ENCODE measurements around the gene BMP6.

Gene BMP6

GRCh38 chr6:7879579-7879978, 153.7 kb downstream of the BMP6 start:
- no CpG with 5 or more reads among the region's 6 CpGs for WGBS (ENCODE audit: insufficient coverage, insufficient read length)
- Histone ChIP-seq H3K4me3 (ENCODE audit: low read length) (no peak overlapping the region), H3K4me1 (ENCODE audit: control insufficient read depth, insufficient read depth, low read length) (no peaks in the 10 kb centered on the region), H3K9me3 (ENCODE audit: control insufficient read depth, insufficient read depth, low read length) (no peaks in the 10 kb centered on the region), H3K27ac (ENCODE audit: low read length) (no peak overlapping the region), H3K27me3 (ENCODE audit: control insufficient read depth, insufficient read depth, low read length) (no peaks in the 10 kb centered on the region), H3K36me3 (ENCODE audit: control insufficient read depth, insufficient read depth, low read length) (peaks cover 17% of the 10 kb centered on the region; the same call in 1 of the 2 replicates)
- no peak for DNase-seq (ENCODE audit: low read depth, low spot score)

DNA sequence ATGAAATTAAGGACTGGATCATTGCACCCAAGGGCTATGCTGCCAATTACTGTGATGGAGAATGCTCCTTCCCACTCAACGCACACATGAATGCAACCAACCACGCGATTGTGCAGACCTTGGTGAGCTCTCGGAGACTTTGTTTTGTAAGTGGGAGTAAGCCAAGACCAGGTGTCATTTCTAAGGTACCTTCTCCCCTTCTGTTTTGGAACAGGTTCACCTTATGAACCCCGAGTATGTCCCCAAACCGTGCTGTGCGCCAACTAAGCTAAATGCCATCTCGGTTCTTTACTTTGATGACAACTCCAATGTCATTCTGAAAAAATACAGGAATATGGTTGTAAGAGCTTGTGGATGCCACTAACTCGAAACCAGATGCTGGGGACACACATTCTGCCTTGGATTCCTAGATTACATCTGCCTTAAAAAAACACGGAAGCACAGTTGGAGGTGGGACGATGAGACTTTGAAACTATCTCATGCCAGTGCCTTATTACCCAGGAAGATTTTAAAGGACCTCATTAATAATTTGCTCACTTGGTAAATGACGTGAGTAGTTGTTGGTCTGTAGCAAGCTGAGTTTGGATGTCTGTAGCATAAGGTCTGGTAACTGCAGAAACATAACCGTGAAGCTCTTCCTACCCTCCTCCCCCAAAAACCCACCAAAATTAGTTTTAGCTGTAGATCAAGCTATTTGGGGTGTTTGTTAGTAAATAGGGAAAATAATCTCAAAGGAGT, 154.2 kb downstream of the BMP6 start:
- WGBS (ENCODE audit: insufficient coverage, insufficient read length) = no CpG with 5 or more reads among the region's 13 CpGs
- Histone ChIP-seq H3K9me3 (ENCODE audit: control insufficient read depth, insufficient read depth, low read length) (no peaks in the 10 kb centered on the region), H3K27ac (ENCODE audit: low read length) (no peak overlapping the region), H3K36me3 (ENCODE audit: control insufficient read depth, insufficient read depth, low read length) (peaks cover 17% of the 10 kb centered on the region; the same call in 1 of the 2 replicates), H3K27me3 (ENCODE audit: control insufficient read depth, insufficient read depth, low read length) (no peaks in the 10 kb centered on the region), H3K4me1 (ENCODE audit: control insufficient read depth, insufficient read depth, low read length) (no peaks in the 10 kb centered on the region), H3K4me3 (ENCODE audit: low read length) (no peak overlapping the region)
- DNase-seq (ENCODE audit: low read depth, low spot score) = no peak

DNA sequence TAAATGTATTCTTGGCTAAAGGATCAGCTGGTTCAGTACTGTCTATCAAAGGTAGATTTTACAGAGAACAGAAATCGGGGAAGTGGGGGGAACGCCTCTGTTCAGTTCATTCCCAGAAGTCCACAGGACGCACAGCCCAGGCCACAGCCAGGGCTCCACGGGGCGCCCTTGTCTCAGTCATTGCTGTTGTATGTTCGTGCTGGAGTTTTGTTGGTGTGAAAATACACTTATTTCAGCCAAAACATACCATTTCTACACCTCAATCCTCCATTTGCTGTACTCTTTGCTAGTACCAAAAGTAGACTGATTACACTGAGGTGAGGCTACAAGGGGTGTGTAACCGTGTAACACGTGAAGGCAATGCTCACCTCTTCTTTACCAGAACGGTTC, 154.8 kb downstream of the BMP6 start:
- WGBS (ENCODE audit: insufficient coverage, insufficient read length) = no CpG with 5 or more reads among the region's 9 CpGs
- Histone ChIP-seq H3K27ac (ENCODE audit: low read length) (no peak overlapping the region), H3K4me1 (ENCODE audit: control insufficient read depth, insufficient read depth, low read length) (no peaks in the 10 kb centered on the region), H3K27me3 (ENCODE audit: control insufficient read depth, insufficient read depth, low read length) (no peaks in the 10 kb centered on the region), H3K4me3 (ENCODE audit: low read length) (no peak overlapping the region), H3K36me3 (ENCODE audit: control insufficient read depth, insufficient read depth, low read length) (peaks cover 20% of the 10 kb centered on the region; the same call in 1 of the 2 replicates), H3K9me3 (ENCODE audit: control insufficient read depth, insufficient read depth, low read length) (no peaks in the 10 kb centered on the region)
- DNase-seq (ENCODE audit: low read depth, low spot score) = no peak

DNA sequence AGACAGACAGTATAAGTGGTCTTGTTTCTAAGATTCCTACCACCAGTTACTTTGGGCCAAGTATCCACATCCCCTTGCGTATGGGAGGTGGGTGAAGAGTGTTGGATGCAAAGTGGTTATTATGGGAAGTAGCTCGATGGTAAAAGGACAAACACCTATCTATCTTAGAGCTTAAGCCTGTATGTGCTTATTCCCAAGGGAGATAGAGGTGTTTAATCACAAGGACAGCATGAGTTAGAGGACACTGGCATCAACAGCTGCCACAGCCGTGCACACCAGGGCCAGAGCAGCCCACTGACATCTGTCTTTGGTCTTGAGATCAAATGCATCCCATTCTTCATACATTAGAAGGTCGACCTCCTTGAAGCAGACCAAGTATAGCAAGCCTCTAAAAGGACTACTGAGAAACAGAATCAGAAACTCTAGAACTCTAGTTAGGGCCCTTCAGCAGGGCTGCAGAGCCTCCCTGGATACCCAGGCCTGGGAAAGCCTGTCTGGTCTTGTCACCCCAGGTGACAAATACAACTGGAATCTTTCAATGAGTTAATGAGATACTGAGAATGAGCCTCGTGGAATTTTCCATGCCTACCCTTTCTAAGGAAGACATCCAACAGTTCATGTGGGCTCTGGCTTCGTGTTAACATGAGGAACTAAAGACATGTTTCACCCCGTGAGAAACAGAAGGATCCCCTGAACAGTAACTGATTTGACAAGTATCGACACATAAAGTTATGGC, 156.0 kb downstream of the BMP6 start:
- no peaks in the 10 kb centered on the region for H3K4me1 ChIP-seq (ENCODE audit: control insufficient read depth, insufficient read depth, low read length)
- DNase-seq (ENCODE audit: low read depth, low spot score) = no peak
- H3K27me3 ChIP-seq (ENCODE audit: control insufficient read depth, insufficient read depth, low read length) = no peaks in the 10 kb centered on the region
- no peak overlapping the region for H3K4me3 ChIP-seq (ENCODE audit: low read length)
- no peaks in the 10 kb centered on the region for H3K9me3 ChIP-seq (ENCODE audit: control insufficient read depth, insufficient read depth, low read length)
- H3K36me3 ChIP-seq (ENCODE audit: control insufficient read depth, insufficient read depth, low read length) = peaks cover 27% of the 10 kb centered on the region; the same call in 1 of the 2 replicates
- no peak overlapping the region for H3K27ac ChIP-seq (ENCODE audit: low read length)
- no CpG with 5 or more reads among the region's 8 CpGs for WGBS (ENCODE audit: insufficient coverage, insufficient read length)

GRCh38 chr6:7882505-7883257, 156.8 kb downstream of the BMP6 start:
- Histone ChIP-seq H3K27ac (ENCODE audit: low read length) (no peak overlapping the region), H3K4me3 (ENCODE audit: low read length) (no peak overlapping the region), H3K36me3 (ENCODE audit: control insufficient read depth, insufficient read depth, low read length) (peaks cover 34% of the 10 kb centered on the region), H3K27me3 (ENCODE audit: control insufficient read depth, insufficient read depth, low read length) (no peaks in the 10 kb centered on the region), H3K4me1 (ENCODE audit: control insufficient read depth, insufficient read depth, low read length) (no peaks in the 10 kb centered on the region), H3K9me3 (ENCODE audit: control insufficient read depth, insufficient read depth, low read length) (no peaks in the 10 kb centered on the region)
- no peak for DNase-seq (ENCODE audit: low read depth, low spot score)
- WGBS (ENCODE audit: insufficient coverage, insufficient read length) = no CpG with 5 or more reads among the region's 19 CpGs

DNA sequence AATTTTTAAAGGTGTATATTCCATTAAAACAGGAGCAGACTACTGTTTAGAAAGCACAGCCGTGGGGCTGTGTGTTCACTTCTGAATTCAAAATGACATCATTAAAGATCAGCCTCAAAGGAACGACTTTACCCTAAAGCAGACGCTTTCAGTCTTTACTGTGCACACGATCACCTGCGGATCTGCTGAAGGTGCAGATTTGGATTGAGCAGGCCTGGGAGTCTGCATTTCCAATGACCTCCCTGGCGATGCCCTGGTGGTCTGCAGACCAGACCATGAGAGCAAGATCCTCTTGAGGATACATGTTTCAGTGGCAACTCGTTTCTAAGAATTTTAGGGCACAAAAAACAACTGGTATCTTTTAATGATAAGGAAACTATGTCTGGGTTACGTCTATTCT, 157.5 kb downstream of the BMP6 start:
- no peak for DNase-seq (ENCODE audit: low read depth, low spot score)
- Histone ChIP-seq H3K27me3 (ENCODE audit: control insufficient read depth, insufficient read depth, low read length) (no peaks in the 10 kb centered on the region), H3K36me3 (ENCODE audit: control insufficient read depth, insufficient read depth, low read length) (peaks cover 40% of the 10 kb centered on the region), H3K9me3 (ENCODE audit: control insufficient read depth, insufficient read depth, low read length) (no peaks in the 10 kb centered on the region), H3K4me3 (ENCODE audit: low read length) (no peak overlapping the region), H3K4me1 (ENCODE audit: control insufficient read depth, insufficient read depth, low read length) (no peaks in the 10 kb centered on the region), H3K27ac (ENCODE audit: low read length) (no peak overlapping the region)
- no CpG with 5 or more reads among the region's 8 CpGs for WGBS (ENCODE audit: insufficient coverage, insufficient read length)

- Histone ChIP-seq H3K27ac (ENCODE audit: low read length) (no peak overlapping the region), H3K36me3 (ENCODE audit: control insufficient read depth, insufficient read depth, low read length) (peaks cover 48% of the 10 kb centered on the region), H3K27me3 (ENCODE audit: control insufficient read depth, insufficient read depth, low read length) (no peaks in the 10 kb centered on the region), H3K4me3 (ENCODE audit: low read length) (no peak overlapping the region), H3K9me3 (ENCODE audit: control insufficient read depth, insufficient read depth, low read length) (no peaks in the 10 kb centered on the region), H3K4me1 (ENCODE audit: control insufficient read depth, insufficient read depth, low read length) (no peaks in the 10 kb centered on the region)
- DNase-seq (ENCODE audit: low read depth, low spot score) = no peak
- WGBS (ENCODE audit: insufficient coverage, insufficient read length) = no CpG with 5 or more reads among the region's 3 CpGs
These were observed 160.2 kb downstream of the BMP6 start for GRCh38 chr6:7886132-7886531.

- H3K27me3 ChIP-seq (ENCODE audit: control insufficient read depth, insufficient read depth, low read length) = no peaks in the 10 kb centered on the region
- H3K4me1 ChIP-seq (ENCODE audit: control insufficient read depth, insufficient read depth, low read length) = no peaks in the 10 kb centered on the region
- no peak overlapping the region for H3K4me3 ChIP-seq (ENCODE audit: low read length)
- no peak for DNase-seq (ENCODE audit: low read depth, low spot score)
- WGBS (ENCODE audit: insufficient coverage, insufficient read length) = no CpG with 5 or more reads among the region's 21 CpGs
- H3K36me3 ChIP-seq (ENCODE audit: control insufficient read depth, insufficient read depth, low read length) = peaks cover 40% of the 10 kb centered on the region
- H3K27ac ChIP-seq (ENCODE audit: low read length) = no peak overlapping the region
- H3K9me3 ChIP-seq (ENCODE audit: control insufficient read depth, insufficient read depth, low read length) = no peaks in the 10 kb centered on the region
These were observed 161.5 kb downstream of the BMP6 start for GRCh38 chr6:7887278-7887991.

GRCh38 chr6:7888587-7889357, 162.9 kb downstream of the BMP6 start:
- Histone ChIP-seq H3K27me3 (ENCODE audit: control insufficient read depth, insufficient read depth, low read length) (no peaks in the 10 kb centered on the region), H3K27ac (ENCODE audit: low read length) (no peak overlapping the region), H3K36me3 (ENCODE audit: control insufficient read depth, insufficient read depth, low read length) (peaks cover 42% of the 10 kb centered on the region), H3K4me3 (ENCODE audit: low read length) (no peak overlapping the region), H3K4me1 (ENCODE audit: control insufficient read depth, insufficient read depth, low read length) (no peaks in the 10 kb centered on the region), H3K9me3 (ENCODE audit: control insufficient read depth, insufficient read depth, low read length) (no peaks in the 10 kb centered on the region)
- WGBS (ENCODE audit: insufficient coverage, insufficient read length) = no CpG with 5 or more reads among the region's 25 CpGs
- no peak for DNase-seq (ENCODE audit: low read depth, low spot score)
